ENCODE results near the gene CAP1. TPM values are rescaled to one million over a fixed set of nuclear protein-coding genes. Genes with fewer than 3 reads are reported as not detected.
"Not testable (repeated sequence)": the region's sequence is repeated elsewhere in the genome, so short reads cannot be mapped to it uniquely, and the experiment has no call there.

The CAP1 gene
- total and polyA plus RNA-seq, 9 donors = 75.3 to 110 (median 81.7) TPM

GRCh38 chr1:40073062-40073461, 32.5 kb downstream of the CAP1 start:
- Histone ChIP-seq H3K9me3 (replicated peaks; ENCODE audit: control insufficient read depth, low read depth, low read length) (no peaks in the 10 kb centered on the region), H3K27me3 (ENCODE audit: control insufficient read depth, insufficient read depth, low read length) (no peaks in the 10 kb centered on the region), H3K4me3 (ENCODE audit: low read length) (no peak overlapping the region), H3K36me3 (ENCODE audit: control insufficient read depth, insufficient read depth, low read length) (peaks cover 77% of the 10 kb centered on the region), H3K27ac (ENCODE audit: low read length) (no peak overlapping the region), H3K4me1 (ENCODE audit: control insufficient read depth, insufficient read depth, low read length) (no peaks in the 10 kb centered on the region)
- WGBS (ENCODE audit: insufficient coverage) = no CpG with 5 or more reads among the region's 4 CpGs
- no peak for DNase-seq

- no peaks in the 10 kb centered on the region for H3K4me1 ChIP-seq (ENCODE audit: control insufficient read depth, insufficient read depth, low read length)
- peaks cover 63% of the 10 kb centered on the region for H3K36me3 ChIP-seq (ENCODE audit: control insufficient read depth, insufficient read depth, low read length)
- WGBS (ENCODE audit: insufficient coverage) = 100% methylated on average over 1 of the region's 4 CpGs
- no peak overlapping the region for H3K27ac ChIP-seq (ENCODE audit: low read length)
- H3K4me3 ChIP-seq (ENCODE audit: low read length) = no peak overlapping the region
- no peaks in the 10 kb centered on the region for H3K27me3 ChIP-seq (ENCODE audit: control insufficient read depth, insufficient read depth, low read length)
- no peak for DNase-seq
- H3K9me3 ChIP-seq (replicated peaks; ENCODE audit: control insufficient read depth, low read depth, low read length) = no peaks in the 10 kb centered on the region
These were observed 34.7 kb downstream of the CAP1 start for GRCh38 chr1:40075266-40075665.

GRCh38 chr1:40076895-40077312, 36.4 kb downstream of the CAP1 start:
- Histone ChIP-seq H3K4me3 (ENCODE audit: low read length) (no peak overlapping the region), H3K36me3 (ENCODE audit: control insufficient read depth, insufficient read depth, low read length) (peaks cover 49% of the 10 kb centered on the region), H3K9me3 (replicated peaks; ENCODE audit: control insufficient read depth, low read depth, low read length) (no peaks in the 10 kb centered on the region), H3K27me3 (ENCODE audit: control insufficient read depth, insufficient read depth, low read length) (no peaks in the 10 kb centered on the region), H3K27ac (ENCODE audit: low read length) (no peak overlapping the region), H3K4me1 (ENCODE audit: control insufficient read depth, insufficient read depth, low read length) (no peaks in the 10 kb centered on the region)
- no CpG with 5 or more reads among the region's 5 CpGs for WGBS (ENCODE audit: insufficient coverage)
- peak; percentile 62 for DNase-seq

GRCh38 chr1:40078512-40079333, 38.2 kb downstream of the CAP1 start:
- WGBS (ENCODE audit: insufficient coverage) = 71% methylated on average over 1 of the region's 5 CpGs
- peaks cover 41% of the 10 kb centered on the region for H3K36me3 ChIP-seq (ENCODE audit: control insufficient read depth, insufficient read depth, low read length)
- H3K27ac ChIP-seq (ENCODE audit: low read length) = no peak overlapping the region
- no peaks in the 10 kb centered on the region for H3K27me3 ChIP-seq (ENCODE audit: control insufficient read depth, insufficient read depth, low read length)
- peak; percentile 48 for DNase-seq
- H3K4me3 ChIP-seq (ENCODE audit: low read length) = no peak overlapping the region
- H3K9me3 ChIP-seq (replicated peaks; ENCODE audit: control insufficient read depth, low read depth, low read length) = no peaks in the 10 kb centered on the region
- no peaks in the 10 kb centered on the region for H3K4me1 ChIP-seq (ENCODE audit: control insufficient read depth, insufficient read depth, low read length)

- Histone ChIP-seq H3K27me3 (ENCODE audit: control insufficient read depth, insufficient read depth, low read length) (no peaks in the 10 kb centered on the region), H3K4me3 (ENCODE audit: low read length) (no peak overlapping the region), H3K4me1 (ENCODE audit: control insufficient read depth, insufficient read depth, low read length) (no peaks in the 10 kb centered on the region), H3K27ac (ENCODE audit: low read length) (no peak overlapping the region), H3K9me3 (replicated peaks; ENCODE audit: control insufficient read depth, low read depth, low read length) (no peaks in the 10 kb centered on the region), H3K36me3 (ENCODE audit: control insufficient read depth, insufficient read depth, low read length) (peaks cover 34% of the 10 kb centered on the region)
- 100% methylated on average over 2 of the region's 6 CpGs for WGBS (ENCODE audit: insufficient coverage)
- DNase-seq = no peak
These were observed 39.4 kb downstream of the CAP1 start for GRCh38 chr1:40079774-40080400.

GRCh38 chr1:40081871-40082270, 41.3 kb downstream of the CAP1 start:
- no peaks in the 10 kb centered on the region for H3K4me1 ChIP-seq (ENCODE audit: control insufficient read depth, insufficient read depth, low read length)
- peak; percentile 18 for DNase-seq
- H3K4me3 ChIP-seq (ENCODE audit: low read length) = no peak overlapping the region
- peaks cover 24% of the 10 kb centered on the region for H3K36me3 ChIP-seq (ENCODE audit: control insufficient read depth, insufficient read depth, low read length)
- no peaks in the 10 kb centered on the region for H3K9me3 ChIP-seq (replicated peaks; ENCODE audit: control insufficient read depth, low read depth, low read length)
- 45% methylated on average over 4 of the region's 7 CpGs for WGBS (ENCODE audit: insufficient coverage)
- H3K27me3 ChIP-seq (ENCODE audit: control insufficient read depth, insufficient read depth, low read length) = no peaks in the 10 kb centered on the region
- no peak overlapping the region for H3K27ac ChIP-seq (ENCODE audit: low read length)

- H3K4me1 ChIP-seq (ENCODE audit: control insufficient read depth, insufficient read depth, low read length); H3K27ac ChIP-seq (ENCODE audit: low read length); H3K27me3 ChIP-seq (ENCODE audit: control insufficient read depth, insufficient read depth, low read length); H3K9me3 ChIP-seq (replicated peaks; ENCODE audit: control insufficient read depth, low read depth, low read length); H3K4me3 ChIP-seq (ENCODE audit: low read length): not testable (repeated sequence)
- H3K36me3 ChIP-seq (ENCODE audit: control insufficient read depth, insufficient read depth, low read length) = peaks cover 19% of the 10 kb centered on the region
- peak; percentile 45 for DNase-seq
- WGBS (ENCODE audit: insufficient coverage) = no CpG with 5 or more reads among the region's 11 CpGs
These were observed 44.2 kb downstream of the CAP1 start for GRCh38 chr1:40084750-40085149.

- peaks cover 27% of the 10 kb centered on the region for H3K36me3 ChIP-seq (ENCODE audit: control insufficient read depth, insufficient read depth, low read length)
- H3K9me3 ChIP-seq (replicated peaks; ENCODE audit: control insufficient read depth, low read depth, low read length) = no peaks in the 10 kb centered on the region
- no peaks in the 10 kb centered on the region for H3K4me1 ChIP-seq (ENCODE audit: control insufficient read depth, insufficient read depth, low read length)
- H3K27me3 ChIP-seq (ENCODE audit: control insufficient read depth, insufficient read depth, low read length) = no peaks in the 10 kb centered on the region
- no peak overlapping the region for H3K4me3 ChIP-seq (ENCODE audit: low read length)
- DNase-seq = no peak
- no CpG with 5 or more reads among the region's 5 CpGs for WGBS (ENCODE audit: insufficient coverage)
- H3K27ac ChIP-seq (ENCODE audit: low read length) = no peak overlapping the region
These were observed 50.3 kb downstream of the CAP1 start for GRCh38 chr1:40090652-40091355.

GRCh38 chr1:40092241-40092640, 51.7 kb downstream of the CAP1 start:
- Histone ChIP-seq H3K36me3 (ENCODE audit: control insufficient read depth, insufficient read depth, low read length) (peaks cover 23% of the 10 kb centered on the region), H3K9me3 (replicated peaks; ENCODE audit: control insufficient read depth, low read depth, low read length) (no peaks in the 10 kb centered on the region), H3K27ac (ENCODE audit: low read length) (no peak overlapping the region), H3K4me3 (ENCODE audit: low read length) (no peak overlapping the region), H3K27me3 (ENCODE audit: control insufficient read depth, insufficient read depth, low read length) (no peaks in the 10 kb centered on the region), H3K4me1 (ENCODE audit: control insufficient read depth, insufficient read depth, low read length) (peaks cover 6% of the 10 kb centered on the region)
- DNase-seq = no peak
- WGBS (ENCODE audit: insufficient coverage) = 80% methylated on average over 1 of the region's 2 CpGs

All from muscle of leg (tissue), 11 donors.